Immature natural killer cell (primary cell): ENCODE results near the gene MGME1. TPM values are rescaled to one million over a fixed set of nuclear protein-coding genes. Genes with fewer than 3 reads are reported as not detected.
"Not testable (repeated sequence)": the region's sequence is repeated elsewhere in the genome, so short reads cannot be mapped to it uniquely, and the experiment has no call there.

Source experiments
- DNase-seq, 3 donors: peaks; one replicate each; pipeline ENCODE4 v3.0.0; 2022; ENCODE audit warnings: mixed read lengths in 1 of 3
- H3K27ac Mint-ChIP-seq, 6 donors: one replicate each; pipeline ENCODE4 v1.8.0; 2020; ENCODE audit warnings: mixed read lengths in 6 of 6, mild to moderate bottlenecking in 5 of 6, inconsistent platforms in 4 of 6, moderate library complexity in 3 of 6
- H3K27me3 Mint-ChIP-seq, 3 donors: one replicate each; pipeline ENCODE4 v1.8.0; 2020 to 2021; ENCODE audit warnings: low read depth in 3 of 3, mild to moderate bottlenecking in 3 of 3, mixed read lengths in 3 of 3, moderate library complexity in 3 of 3, inconsistent platforms in 1 of 3
- H3K36me3 Mint-ChIP-seq, 3 donors: one replicate each; pipeline ENCODE4 v1.8.0; 2020; ENCODE audit warnings: mixed read lengths in 3 of 3, inconsistent platforms in 2 of 3, mild to moderate bottlenecking in 2 of 3
- H3K4me1 Mint-ChIP-seq, 2 donors: one replicate each; pipeline ENCODE4 v1.8.0; 2020; ENCODE audit warnings: inconsistent platforms in 2 of 2, mild to moderate bottlenecking in 2 of 2, mixed read lengths in 2 of 2, moderate library complexity in 1 of 2
- H3K4me3 Mint-ChIP-seq, 5 donors: one replicate each; pipeline ENCODE4 v1.8.0; 2020; ENCODE audit warnings: mild to moderate bottlenecking in 5 of 5, mixed read lengths in 5 of 5, inconsistent platforms in 3 of 5, moderate library complexity in 3 of 5
- H3K9me3 Mint-ChIP-seq, 6 donors: one replicate each; pipeline ENCODE4 v1.8.0; 2020; ENCODE audit warnings: mild to moderate bottlenecking in 6 of 6, mixed read lengths in 6 of 6, inconsistent platforms in 4 of 6, moderate library complexity in 3 of 6
- polyA plus RNA-seq, 3 donors: library from polyadenylated mRNA; unstranded; fragments of 300-500 nt; fragmentation: Illumina TruSeq; gene quantifications; one replicate each; pipeline ENCODE4 v1.2.3, GENCODE V29; 2021

The MGME1 gene
- polyA plus RNA-seq, 3 donors from 2014 or later: 2.9 to 19.9 (median 19.2) TPM

GRCh38 chr20:18016772-18017171 lies 48.0 kb downstream of the MGME1 start:
- Mint-ChIP-seq H3K9me3 (no peaks in the 10 kb centered on the region), H3K27ac (no peak overlapping the region), H3K36me3 (no peaks in the 10 kb centered on the region), H3K4me1 (peaks cover 0 to 9% of the 10 kb centered on the region in 2 donors), H3K4me3 (no peak overlapping the region), H3K27me3 (peaks cover 0 to 3% (median 2%) of the 10 kb centered on the region in 3 donors)
- no peak for DNase-seq

GRCh38 chr20:18018100-18018499 lies 49.3 kb downstream of the MGME1 start:
- DNase-seq: no peak
- H3K4me3 Mint-ChIP-seq: no peak overlapping the region
- no peaks in the 10 kb centered on the region for H3K9me3 Mint-ChIP-seq
- no peak overlapping the region for H3K27ac Mint-ChIP-seq
- H3K27me3 Mint-ChIP-seq: peaks cover 0 to 3% (median 2%) of the 10 kb centered on the region in 3 donors
- H3K4me1 Mint-ChIP-seq: no peaks in the 10 kb centered on the region
- H3K36me3 Mint-ChIP-seq: no peaks in the 10 kb centered on the region

- Mint-ChIP-seq H3K27me3 (peaks cover 0 to 3% (median 2%) of the 10 kb centered on the region in 3 donors), H3K36me3 (no peaks in the 10 kb centered on the region)
- DNase-seq: peak in 1 of 3 donors; percentile 7
Observed at GRCh38 chr20:18019068-18019467, 50.2 kb downstream of the MGME1 start.

GRCh38 chr20:18020931-18021330 lies 52.1 kb downstream of the MGME1 start:
- Mint-ChIP-seq H3K27me3 (peaks cover 0 to 4% (median 3%) of the 10 kb centered on the region in 3 donors), H3K9me3 (no peaks in the 10 kb centered on the region), H3K36me3 (no peaks in the 10 kb centered on the region), H3K4me1 (no peaks in the 10 kb centered on the region), H3K4me3 (no peak overlapping the region), H3K27ac (no peak overlapping the region)
- no peak for DNase-seq

More at GRCh38 chr20:18019068-18019467, 50.2 kb downstream of the MGME1 start:
- H3K9me3 Mint-ChIP-seq: no peaks in the 10 kb centered on the region
- H3K4me3 Mint-ChIP-seq: no peak overlapping the region
- no peak overlapping the region for H3K27ac Mint-ChIP-seq
- no peaks in the 10 kb centered on the region for H3K4me1 Mint-ChIP-seq

- Mint-ChIP-seq H3K9me3 (no peaks in the 10 kb centered on the region), H3K4me1 (no peaks in the 10 kb centered on the region), H3K27ac (no peak overlapping the region), H3K36me3 (no peaks in the 10 kb centered on the region), H3K4me3 (no peak overlapping the region), H3K27me3 (peaks cover 0 to 4% (median 0%) of the 10 kb centered on the region in 3 donors)
- DNase-seq: no peak
Observed at GRCh38 chr20:18024606-18025127, 55.8 kb downstream of the MGME1 start.

- not testable (repeated sequence) for H3K27ac Mint-ChIP-seq, H3K4me1 Mint-ChIP-seq, H3K27me3 Mint-ChIP-seq, H3K36me3 Mint-ChIP-seq, H3K9me3 Mint-ChIP-seq, H3K4me3 Mint-ChIP-seq, DNase-seq
Observed at GRCh38 chr20:18027011-18027410, 58.2 kb downstream of the MGME1 start.

- DNase-seq: no peak
- Mint-ChIP-seq H3K27me3 (peaks cover 2 to 8% (median 3%) of the 10 kb centered on the region in 3 donors), H3K9me3 (no peaks in the 10 kb centered on the region), H3K4me1 (no peaks in the 10 kb centered on the region), H3K27ac (peak overlapping the region in 1 of 6 donors; percentile 0), H3K36me3 (no peaks in the 10 kb centered on the region), H3K4me3 (no peak overlapping the region)
Observed at GRCh38 chr20:18030020-18030419, 61.2 kb downstream of the MGME1 start.

GRCh38 chr20:18031050-18031449 lies 62.2 kb downstream of the MGME1 start:
- no peak overlapping the region for H3K27ac Mint-ChIP-seq
- H3K9me3 Mint-ChIP-seq: no peaks in the 10 kb centered on the region
- no peaks in the 10 kb centered on the region for H3K36me3 Mint-ChIP-seq
- no peaks in the 10 kb centered on the region for H3K4me1 Mint-ChIP-seq
- H3K4me3 Mint-ChIP-seq: no peak overlapping the region
- peaks cover 2 to 5% (median 3%) of the 10 kb centered on the region in 3 donors for H3K27me3 Mint-ChIP-seq
- no peak for DNase-seq

- Mint-ChIP-seq H3K27ac (no peak overlapping the region), H3K36me3 (no peaks in the 10 kb centered on the region), H3K27me3 (peaks cover 2 to 4% (median 3%) of the 10 kb centered on the region in 3 donors), H3K4me3 (no peak overlapping the region), H3K4me1 (no peaks in the 10 kb centered on the region), H3K9me3 (no peaks in the 10 kb centered on the region)
- DNase-seq: no peak
Observed at GRCh38 chr20:18031888-18032509, 63.2 kb downstream of the MGME1 start.

GRCh38 chr20:18032977-18033892 lies 64.4 kb downstream of the MGME1 start:
- Mint-ChIP-seq H3K36me3 (no peaks in the 10 kb centered on the region), H3K27ac (no peak overlapping the region), H3K9me3 (no peaks in the 10 kb centered on the region), H3K27me3 (peaks cover 2 to 4% (median 3%) of the 10 kb centered on the region in 3 donors), H3K4me3 (no peak overlapping the region), H3K4me1 (no peaks in the 10 kb centered on the region)
- no peak for DNase-seq

GRCh38 chr20:18034039-18034438 lies 65.2 kb downstream of the MGME1 start:
- no peak for DNase-seq
- no peak overlapping the region for H3K4me3 Mint-ChIP-seq
- peaks cover 2 to 4% (median 3%) of the 10 kb centered on the region in 3 donors for H3K27me3 Mint-ChIP-seq
- no peaks in the 10 kb centered on the region for H3K9me3 Mint-ChIP-seq
- no peaks in the 10 kb centered on the region for H3K4me1 Mint-ChIP-seq
- H3K36me3 Mint-ChIP-seq: no peaks in the 10 kb centered on the region
- H3K27ac Mint-ChIP-seq: no peak overlapping the region

- Mint-ChIP-seq H3K9me3 (peaks cover 0 to 2% (median 0%) of the 10 kb centered on the region in 6 donors), H3K27ac (no peak overlapping the region), H3K4me3 (no peak overlapping the region), H3K27me3 (peaks cover 2 to 3% (median 2%) of the 10 kb centered on the region in 3 donors), H3K4me1 (no peaks in the 10 kb centered on the region), H3K36me3 (no peaks in the 10 kb centered on the region)
- DNase-seq: no peak
Observed at GRCh38 chr20:18039063-18039462, 70.2 kb downstream of the MGME1 start.
